Measurements from ENCODE around the gene NRXN3. TPM values are rescaled to one million over a fixed set of nuclear protein-coding genes. Genes with fewer than 3 reads are reported as not detected.

Gene NRXN3
- total RNA-seq, 1 experiment from 2014 or later = not detected

DNA sequence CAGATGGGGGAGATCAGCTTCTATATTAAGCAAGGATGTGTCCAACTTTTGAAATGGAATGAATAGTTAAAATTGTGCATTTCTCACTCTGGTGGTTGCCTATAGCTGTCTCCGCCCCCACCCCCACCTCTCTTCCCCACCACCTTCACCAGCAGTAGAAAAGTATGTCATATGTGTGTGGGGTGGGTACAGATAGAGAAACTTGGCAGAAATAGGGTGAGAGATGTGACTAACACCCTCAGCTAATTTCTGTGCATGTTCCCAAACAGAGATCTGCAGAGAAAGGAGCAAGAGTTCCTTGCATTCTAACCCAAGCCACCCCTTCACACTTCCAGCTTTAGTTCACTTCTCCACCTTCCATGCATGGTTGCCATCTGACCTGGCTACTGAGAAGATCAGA is 980.1 kb downstream of the NRXN3 start (continued):
- no peak for TF ChIP-seq FOSL1 (IDR thresholded peaks at IDR 0.05; ENCODE audit: low read depth)
- TF ChIP-seq, protein P1, sequence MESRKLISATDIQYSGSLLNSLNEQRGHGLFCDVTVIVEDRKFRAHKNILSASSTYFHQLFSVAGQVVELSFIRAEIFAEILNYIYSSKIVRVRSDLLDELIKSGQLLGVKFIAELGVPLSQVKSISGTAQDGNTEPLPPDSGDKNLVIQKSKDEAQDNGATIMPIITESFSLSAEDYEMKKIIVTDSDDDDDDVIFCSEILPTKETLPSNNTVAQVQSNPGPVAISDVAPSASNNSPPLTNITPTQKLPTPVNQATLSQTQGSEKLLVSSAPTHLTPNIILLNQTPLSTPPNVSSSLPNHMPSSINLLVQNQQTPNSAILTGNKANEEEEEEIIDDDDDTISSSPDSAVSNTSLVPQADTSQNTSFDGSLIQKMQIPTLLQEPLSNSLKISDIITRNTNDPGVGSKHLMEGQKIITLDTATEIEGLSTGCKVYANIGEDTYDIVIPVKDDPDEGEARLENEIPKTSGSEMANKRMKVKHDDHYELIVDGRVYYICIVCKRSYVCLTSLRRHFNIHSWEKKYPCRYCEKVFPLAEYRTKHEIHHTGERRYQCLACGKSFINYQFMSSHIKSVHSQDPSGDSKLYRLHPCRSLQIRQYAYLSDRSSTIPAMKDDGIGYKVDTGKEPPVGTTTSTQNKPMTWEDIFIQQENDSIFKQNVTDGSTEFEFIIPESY (IDR thresholded peaks at IDR 0.05; ENCODE audit: extremely low read depth, insufficient replicate concordance, low read length) = no peak
- TF ChIP-seq ELF1 (IDR thresholded peaks at IDR 0.05; ENCODE audit: borderline replicate concordance, low read depth) = no peak

DNA sequence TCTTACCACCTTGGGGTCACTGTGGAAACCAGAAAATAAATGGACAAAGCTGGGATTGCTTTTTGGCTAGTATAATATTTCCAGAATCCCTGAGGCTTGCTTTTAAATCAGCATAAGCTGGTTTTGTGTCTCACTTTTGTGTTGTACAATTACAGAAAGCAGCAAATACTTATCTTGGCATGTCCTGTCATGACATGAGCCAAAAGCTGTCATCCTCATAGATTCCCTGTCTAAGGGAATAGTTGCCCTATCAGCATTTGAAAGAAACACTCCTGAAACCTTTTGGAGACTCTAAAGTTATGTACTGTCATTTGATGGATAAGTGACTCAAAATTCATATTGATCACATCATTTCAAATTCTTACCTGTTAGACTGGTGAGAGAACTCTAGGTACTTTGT is 987.2 kb downstream of the NRXN3 start:
- H3K4me3 ChIP-seq (replicated peaks in 1 of 2; ENCODE audit: low read depth in 1 of 2, low read length in 2 of 2) = no peak overlapping the region
- no peak overlapping the region for H2AFZ ChIP-seq (ENCODE audit: low read depth, low read length, poor library complexity, severe bottlenecking)
- no peak for DNase-seq (ENCODE audit: low read depth, low spot score)
- TF ChIP-seq SP1 (IDR thresholded peaks at IDR 0.05; ENCODE audit: low read depth) (no peak), EZH2phosphoT487 (IDR thresholded peaks at IDR 0.05; ENCODE audit: borderline replicate concordance) (no peak), CTCF (IDR thresholded peaks at IDR 0.05 in 2 of 3, conservative IDR thresholded peaks at IDR 0.05 in 1 of 3; ENCODE audit: borderline replicate concordance in 1 of 3, insufficient read depth in 1 of 3, low read depth in 2 of 3, low read length in 2 of 3) (no peak), REST (IDR thresholded peaks at IDR 0.05; ENCODE audit: low read depth) (no peak), CBX3 (IDR thresholded peaks at IDR 0.05; ENCODE audit: low read depth) (no peak), CEBPB (IDR thresholded peaks at IDR 0.05; ENCODE audit: low read depth) (no peak), POLR2AphosphoS5 (IDR thresholded peaks at IDR 0.05; ENCODE audit: low read depth, low read length) (no peak), FOSL1 (IDR thresholded peaks at IDR 0.05; ENCODE audit: low read depth) (no peak), ZNF274 (IDR thresholded peaks at IDR 0.05; ENCODE audit: low read depth, low read length) (no peak), YY1 (IDR thresholded peaks at IDR 0.05; ENCODE audit: extremely low read depth, insufficient replicate concordance, low read depth, low read length) (no peak), TCF7L2 (IDR thresholded peaks at IDR 0.05; ENCODE audit: borderline replicate concordance, extremely low read depth, insufficient read depth, insufficient read length) (no peak), JUND (IDR thresholded peaks at IDR 0.05) (no peak), RAD21 (IDR thresholded peaks at IDR 0.05; ENCODE audit: low read depth) (no peak), EGR1 (IDR thresholded peaks at IDR 0.05; ENCODE audit: low read depth) (no peak)
- TF ChIP-seq, protein P1 (IDR thresholded peaks at IDR 0.05; ENCODE audit: extremely low read depth, insufficient replicate concordance, low read length) = no peak
- no peak overlapping the region for H3K27ac ChIP-seq (ENCODE audit: low read depth, low read length)
- H3K27me3 ChIP-seq (ENCODE audit: insufficient read depth, low read length) = no peaks in the 10 kb centered on the region
- no peaks in the 10 kb centered on the region for H3K36me3 ChIP-seq (ENCODE audit: control insufficient read depth in 1 of 2, insufficient read depth in 2 of 2, low read length in 2 of 2)
- H3K4me2 ChIP-seq (ENCODE audit: low read length) = no peak overlapping the region
- H3K9me2 ChIP-seq (ENCODE audit: insufficient read depth) = no peaks in the 10 kb centered on the region
- H3K9ac ChIP-seq (ENCODE audit: low read length) = no peak overlapping the region
- no TSS peak for BruUV-seq (replicated peaks)
- no peak for ATAC-seq
- intact Hi-C loops (cut with micrococcal nuclease) = no loop called here
- H3K9me3 ChIP-seq (ENCODE audit: control insufficient read depth in 1 of 2, insufficient read depth in 1 of 2, low read depth in 1 of 2, low read length in 2 of 2) = peaks cover 0 to 13% of the 10 kb centered on the region in 2 experiments; a peak in 2 of 4 replicates
- ChIA-PET POLR2A (no interaction called here), RAD21 (ENCODE audit: low non-redundant PET in 1 of 2, low total read pairs in 2 of 2, uncharacterized antibody in 2 of 2, unreplicated experiment in 2 of 2) (no interaction called here), CTCF (no interaction called here)
- H4K20me1 ChIP-seq (ENCODE audit: insufficient read depth) = no peaks in the 10 kb centered on the region
- H3K79me2 ChIP-seq (ENCODE audit: insufficient read depth, low read length) = no peaks in the 10 kb centered on the region
- no peaks in the 10 kb centered on the region for H3K4me1 ChIP-seq (ENCODE audit: control insufficient read depth in 1 of 2, insufficient read depth in 2 of 2, low read length in 2 of 2)

Data from HCT116 (cell line).